GM23338 (cell line): ENCODE results near the gene TULP1. TPM values are rescaled to one million over a fixed set of nuclear protein-coding genes. Genes with fewer than 3 reads are reported as not detected.

Experiments used
- ATAC-seq: fragments of 200-7000 bp; cut with Tn5 transposase; 3 replicates; pipeline ENCODE4 v1.9.1; 2020
- DNase-seq: peaks from one replicate; pipeline ENCODE4 v3.0.0-alpha.2; 2015; ENCODE audit warnings: low spot score
- H2AFZ ChIP-seq: fragments of 200-600 bp; sonication (generic); 2 replicates; pipeline ENCODE4 v1.8.0; 2016; ENCODE audit warnings: antibody characterized with exemption, mild to moderate bottlenecking, moderate library complexity
- H3F3A ChIP-seq: fragments of 200-600 bp; sonication (generic); replicated peaks from 2 replicates; pipeline ENCODE4 v1.8.0; 2017; ENCODE audit warnings: antibody characterized with exemption, mixed run types, low read depth
- H3K27ac ChIP-seq: fragments of 200-600 bp; sonication (generic); 2 replicates; pipeline ENCODE4 v1.6.1; 2016; ENCODE audit warnings: low read depth
- H3K27me3 ChIP-seq: fragments of 200-600 bp; sonication (generic); 2 replicates; pipeline ENCODE4 v1.8.0; 2016; ENCODE audit warnings: mild to moderate bottlenecking, mixed run types, moderate library complexity; ENCODE audit not compliant: insufficient read depth
- H3K36me3 ChIP-seq: fragments of 200-600 bp; sonication (generic); 2 replicates; pipeline ENCODE4 v1.8.0; 2016; ENCODE audit warnings: mild to moderate bottlenecking; ENCODE audit not compliant: insufficient read depth
- H3K4me1 ChIP-seq: fragments of 200-600 bp; sonication (generic); 2 replicates; pipeline ENCODE4 v1.8.0; 2016; ENCODE audit warnings: mild to moderate bottlenecking, moderate library complexity; ENCODE audit not compliant: insufficient read depth
- H3K4me2 ChIP-seq: fragments of 200-600 bp; sonication (generic); 2 replicates; pipeline ENCODE4 v1.7.1; 2017; ENCODE audit warnings: mixed run types
- H3K4me3 ChIP-seq: fragments of 200-600 bp; sonication (generic); 2 replicates; pipeline ENCODE4 v1.6.1; 2016; ENCODE audit warnings: mixed run types
- H3K79me2 ChIP-seq: fragments of 200-600 bp; sonication (generic); replicated peaks from 2 replicates; pipeline ENCODE4 v1.8.0; 2017; ENCODE audit warnings: mild to moderate bottlenecking; ENCODE audit not compliant: insufficient read depth
- H3K9me2 ChIP-seq: fragments of 200-600 bp; sonication (generic); 2 replicates; pipeline ENCODE4 v1.8.0; 2017; ENCODE audit not compliant: insufficient read depth
- H4K20me1 ChIP-seq: fragments of 200-600 bp; sonication (generic); replicated peaks from 2 replicates; pipeline ENCODE4 v1.8.0; 2017; ENCODE audit warnings: mild to moderate bottlenecking; ENCODE audit not compliant: insufficient read depth
- H3K27ac Mint-ChIP-seq: 2 replicates; pipeline ENCODE4 v1.8.0; 2020; ENCODE audit warnings: inconsistent platforms, mild to moderate bottlenecking, moderate library complexity, mixed read lengths
- H3K27me3 Mint-ChIP-seq: 3 replicates; pipeline ENCODE4 v1.8.0; 2022; ENCODE audit warnings: low read depth, mild to moderate bottlenecking, moderate library complexity, mixed read lengths, inconsistent platforms; ENCODE audit not compliant: insufficient read depth, poor library complexity
- H3K36me3 Mint-ChIP-seq: 3 replicates; pipeline ENCODE4 v1.8.0; 2021; ENCODE audit warnings: low read depth, mild to moderate bottlenecking, inconsistent platforms, moderate library complexity, mixed read lengths
- H3K4me1 Mint-ChIP-seq: 3 replicates; pipeline ENCODE4 v1.8.0; 2020; ENCODE audit warnings: mild to moderate bottlenecking, inconsistent platforms, mixed read lengths
- H3K4me3 Mint-ChIP-seq: 3 replicates; pipeline ENCODE4 v1.8.0; 2021; ENCODE audit warnings: moderate library complexity, mild to moderate bottlenecking, inconsistent platforms, mixed read lengths
- H3K9me3 Mint-ChIP-seq: 3 replicates; pipeline ENCODE4 v1.8.0; 2020; ENCODE audit warnings: moderate library complexity, mild to moderate bottlenecking, inconsistent platforms, mixed read lengths
- CREB1 ChIP-seq: fragments of 250-450 bp; sonication (Bioruptor Pico); IDR thresholded peaks from 2 replicates; pipeline ENCODE4 v1.5.0; 2020; ENCODE audit warnings: low read depth, mild to moderate bottlenecking, moderate library complexity
- CTCF ChIP-seq, 2 experiments: fragments of 200-600 bp in 1 of 2; sonication (generic) in 1 of 2; conservative IDR thresholded peaks; 2 replicates each; pipeline versions ENCODE4 v1.5.1 to v1.6.1; 2016 to 2017; ENCODE audit warnings: antibody characterized with exemption in 2 of 2, low read depth in 2 of 2, mild to moderate bottlenecking in 2 of 2, moderate library complexity in 1 of 2
- EZH2phosphoT487 ChIP-seq: fragments of 200-600 bp; sonication (generic); IDR thresholded peaks from one replicate; pipeline ENCODE4 v1.8.1; 2018; ENCODE audit warnings: antibody characterized with exemption; ENCODE audit not compliant: unreplicated experiment
- JUNB ChIP-seq: IDR thresholded peaks from one replicate; pipeline ENCODE4 v1.6.1; 2016; ENCODE audit warnings: antibody characterized with exemption; ENCODE audit not compliant: unreplicated experiment
- POLR2AphosphoS5 ChIP-seq: IDR thresholded peaks from 2 replicates; pipeline ENCODE4 v1.6.1; 2016; ENCODE audit warnings: antibody characterized with exemption, low read depth
- REST ChIP-seq: IDR thresholded peaks from one replicate; pipeline ENCODE4 v1.6.1; 2018; ENCODE audit warnings: antibody characterized with exemption; ENCODE audit not compliant: unreplicated experiment
- STAT1 ChIP-seq: IDR thresholded peaks from one replicate; pipeline ENCODE4 v1.6.1; 2016; ENCODE audit warnings: antibody characterized with exemption; ENCODE audit not compliant: unreplicated experiment
- ZNF331 ChIP-seq: fragments of 250-450 bp; sonication (Bioruptor Pico); IDR thresholded peaks from 2 replicates; pipeline ENCODE4 v1.5.0; 2020; ENCODE audit warnings: low read depth, mild to moderate bottlenecking, moderate library complexity
- ZNF462 ChIP-seq: fragments of 250-450 bp; sonication (Bioruptor Pico); IDR thresholded peaks from 2 replicates; pipeline ENCODE4 v1.5.0; 2020; ENCODE audit warnings: mild to moderate bottlenecking, moderate library complexity
- polyA plus RNA-seq: library from polyadenylated mRNA; unstranded; fragments of >200 nt; fragmentation: Nextera tagmentation; extraction: Ambion mirVana; gene quantifications from 2 replicates; pipeline ENCODE4 v1.2.1, GENCODE V29; 2016
- total RNA-seq: library from RNA; depleted of rRNA; stranded (reverse); fragments of >200 nt; shearing (Covaris generic); gene quantifications from 2 replicates; pipeline ENCODE4 v1.2.3, GENCODE V29; 2014

TULP1 gene
- total and polyA plus RNA-seq, 2 experiments from 2014 or later = 3.0 to 3.8 TPM

GRCh38 chr6:35522151-35522550 is 9.5 kb upstream of the TULP1 start:
- TF ChIP-seq ZNF462 (CRISPR knock-in tag) (no peak), REST (no peak), POLR2AphosphoS5 (no peak), ZNF331 (CRISPR knock-in tag) (no peak), CTCF (conservative IDR thresholded peaks at IDR 0.05; ENCODE audit: low read depth in 2 of 2) (no peak; a peak in 1 of 4 replicates), EZH2phosphoT487 (no peak), CREB1 (CRISPR knock-in tag) (no peak), STAT1 (no peak), JUNB (no peak)
- Mint-ChIP-seq H3K27me3 (peaks cover 13% of the 10 kb centered on the region), H3K36me3 (no peaks in the 10 kb centered on the region), H3K27ac (no peak overlapping the region), H3K4me3 (no peak overlapping the region; the same call in 2 of the 3 replicates), H3K9me3 (no peaks in the 10 kb centered on the region; the same call in 2 of the 3 replicates), H3K4me1 (peaks cover 14% of the 10 kb centered on the region)
- H3K27ac ChIP-seq = no peak overlapping the region
- DNase-seq = no peak
- peak overlapping the region; percentile 25; the same call in 1 of the 2 replicates for H3K4me3 ChIP-seq
- H3F3A ChIP-seq = 0 out of 2 replicates have a peak, but pooled peaks cover 3% of the 10 kb centered on the region
- peak; percentile 31 for ATAC-seq
- H3K27me3 ChIP-seq = no peaks in the 10 kb centered on the region
- no peaks in the 10 kb centered on the region for H3K36me3 ChIP-seq
- peak overlapping the region; percentile 96 for H2AFZ ChIP-seq
- H3K4me2 ChIP-seq = peak overlapping the region; percentile 66
- H3K9me2 ChIP-seq = no peaks in the 10 kb centered on the region
- peaks cover 7% of the 10 kb centered on the region for H3K4me1 ChIP-seq
- H4K20me1 ChIP-seq = no peaks in the 10 kb centered on the region
- H3K79me2 ChIP-seq = no peaks in the 10 kb centered on the region
